Activated T-cell treated with anti-CD3 and anti-CD28 coated beads for 1 hour (primary cell): ENCODE data around the gene CARS2.
"Not testable (repeated sequence)": the region's sequence is repeated elsewhere in the genome, so short reads cannot be mapped to it uniquely, and the experiment has no call there.

ENCODE experiments used
- DNase-seq: peaks from one replicate; pipeline ENCODE4 v3.0.0-alpha.2; 2020; ENCODE audit warnings: low read depth

The CARS2 gene

GRCh38 chr13:110706570-110707372, 855 bp upstream of the CARS2 start:
- DNase-seq = no peak

- no peak for DNase-seq
These were observed 525 bp downstream of the CARS2 start for GRCh38 chr13:110705356-110705825.

DNA sequence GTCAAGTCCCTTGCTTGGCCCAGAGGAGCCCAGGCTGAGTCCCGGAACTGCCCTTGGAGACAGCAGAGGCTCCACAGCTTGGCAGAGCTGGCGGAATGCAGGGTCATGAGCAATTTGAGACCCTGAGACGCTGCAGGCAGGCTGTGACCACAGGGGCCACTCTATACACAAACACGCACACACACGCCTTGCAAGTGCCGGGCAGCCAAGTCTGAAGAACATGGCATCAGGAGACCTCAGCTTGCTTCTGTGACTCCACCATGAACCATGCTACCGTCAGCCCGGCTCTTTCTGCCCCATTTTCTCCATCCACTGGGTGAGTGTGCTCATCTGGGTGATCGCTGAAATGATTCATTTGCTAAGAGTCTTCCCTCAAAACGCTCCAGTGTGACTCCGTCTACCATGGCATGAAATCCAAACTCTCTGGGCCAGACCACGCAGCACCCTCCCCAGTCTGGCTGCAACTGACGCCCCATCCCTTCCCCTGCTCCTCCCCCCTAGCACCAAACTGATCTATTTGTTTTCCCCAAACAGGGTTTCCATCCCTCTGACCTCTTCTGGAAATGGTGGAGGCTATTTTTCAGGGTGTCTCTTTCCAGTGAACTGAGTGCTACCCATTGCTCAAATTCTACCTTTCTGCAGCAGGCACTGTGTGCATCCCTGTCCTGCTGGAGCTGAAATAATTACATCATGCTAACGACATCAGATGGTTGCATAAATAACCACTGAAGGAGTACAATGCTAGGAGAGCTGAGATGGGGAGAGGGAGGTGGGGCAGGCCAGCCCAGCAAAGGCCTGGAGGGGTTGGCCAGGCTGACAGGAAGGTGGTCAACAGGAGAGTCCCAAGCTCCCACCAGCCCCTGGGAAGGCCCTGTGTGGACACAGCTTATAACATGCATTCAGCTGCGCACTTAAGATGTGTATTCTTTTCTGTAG, 3.1 kb downstream of the CARS2 start:
- DNase-seq = no peak

GRCh38 chr13:110702089-110702488, 3.8 kb downstream of the CARS2 start:
- no peak for DNase-seq

GRCh38 chr13:110701061-110701460, 4.9 kb downstream of the CARS2 start:
- not testable (repeated sequence) for DNase-seq

GRCh38 chr13:110700641-110701040, 5.3 kb downstream of the CARS2 start:
- no peak for DNase-seq

GRCh38 chr13:110700186-110700585, 5.7 kb downstream of the CARS2 start:
- DNase-seq = no peak

- DNase-seq = no peak
These were observed 6.5 kb downstream of the CARS2 start for GRCh38 chr13:110699148-110700145.

DNA sequence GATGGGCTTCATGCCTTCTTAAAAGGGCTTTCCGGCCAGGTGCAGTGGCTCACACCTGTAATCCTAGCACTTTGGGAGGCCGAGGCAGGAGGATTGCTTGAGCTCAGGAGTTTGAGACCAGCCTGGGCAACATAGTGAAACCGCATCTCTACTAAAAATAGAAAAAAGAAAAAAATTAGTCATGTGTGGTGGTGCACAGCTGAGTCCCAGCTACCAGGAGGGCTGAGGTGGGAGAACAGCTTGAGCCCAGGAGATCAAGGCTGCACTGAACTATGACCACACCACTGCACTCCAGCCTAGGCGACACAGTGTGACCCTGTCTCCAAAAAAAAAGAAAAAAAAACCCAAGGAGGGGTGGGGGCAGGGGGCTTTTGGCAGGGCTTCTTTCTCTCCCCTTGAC, 7.2 kb downstream of the CARS2 start:
- DNase-seq = no peak

DNA sequence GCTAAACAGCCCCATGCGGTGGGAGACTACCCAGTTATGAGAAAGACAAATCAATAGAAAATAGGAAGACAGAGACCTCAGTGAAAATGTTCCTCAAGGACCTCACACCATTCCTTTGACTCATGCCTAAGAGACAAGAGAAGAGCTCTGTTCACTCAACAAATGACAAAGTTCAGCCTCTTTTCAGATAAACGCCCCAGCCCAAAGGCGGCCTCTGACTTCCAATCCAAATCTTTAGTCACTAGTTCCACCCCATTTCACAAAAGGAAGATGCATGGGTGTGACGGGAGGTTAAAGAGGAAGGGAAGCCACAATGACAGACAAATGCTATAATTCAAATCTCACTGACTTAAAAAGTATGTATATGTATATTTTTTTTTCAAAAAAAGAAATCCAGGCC, 8.1 kb downstream of the CARS2 start:
- DNase-seq = no peak

- no peak for DNase-seq
These were observed 9.1 kb downstream of the CARS2 start for GRCh38 chr13:110696776-110697175.

DNA sequence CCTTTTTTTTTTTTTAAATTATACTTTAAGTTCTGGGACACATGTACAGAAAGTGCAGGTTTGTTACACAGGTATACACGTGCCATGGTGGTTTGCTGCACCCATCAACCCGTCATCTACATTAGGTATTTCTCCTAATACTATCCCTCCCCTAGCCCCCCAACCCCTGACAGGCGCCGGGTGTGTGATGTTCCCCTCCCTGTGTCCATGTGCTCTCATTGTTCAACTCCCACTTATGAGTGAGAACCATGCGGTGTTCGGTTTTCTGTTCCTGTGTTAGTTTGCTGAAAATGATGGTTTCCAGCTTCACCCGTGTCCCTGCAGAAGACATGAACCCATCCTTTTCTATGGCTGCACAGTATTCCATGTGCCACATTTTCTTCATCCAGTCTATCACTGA, 10.1 kb downstream of the CARS2 start:
- not testable (repeated sequence) for DNase-seq

- no peak for DNase-seq
These were observed 15.4 kb downstream of the CARS2 start for GRCh38 chr13:110690516-110690915.

DNA sequence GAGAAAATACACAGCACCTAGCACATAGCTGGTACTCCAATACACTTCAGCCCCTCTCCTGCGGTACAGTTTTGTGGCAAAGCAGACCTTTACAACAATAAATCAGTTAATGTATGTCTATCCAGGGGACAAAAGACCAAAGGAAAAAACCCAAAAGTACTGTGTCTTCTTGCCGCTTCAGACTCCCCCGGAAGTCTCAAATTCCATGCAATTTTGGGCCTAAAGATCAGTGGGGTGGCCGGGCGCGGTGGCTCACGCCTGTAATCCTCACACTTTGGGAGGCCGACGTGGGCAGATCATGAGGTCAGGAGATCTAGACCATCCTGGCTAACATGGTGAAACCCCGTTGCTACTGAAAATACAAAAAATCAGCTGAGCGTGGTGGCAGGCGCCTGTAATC, 16.2 kb downstream of the CARS2 start:
- no peak for DNase-seq

DNA sequence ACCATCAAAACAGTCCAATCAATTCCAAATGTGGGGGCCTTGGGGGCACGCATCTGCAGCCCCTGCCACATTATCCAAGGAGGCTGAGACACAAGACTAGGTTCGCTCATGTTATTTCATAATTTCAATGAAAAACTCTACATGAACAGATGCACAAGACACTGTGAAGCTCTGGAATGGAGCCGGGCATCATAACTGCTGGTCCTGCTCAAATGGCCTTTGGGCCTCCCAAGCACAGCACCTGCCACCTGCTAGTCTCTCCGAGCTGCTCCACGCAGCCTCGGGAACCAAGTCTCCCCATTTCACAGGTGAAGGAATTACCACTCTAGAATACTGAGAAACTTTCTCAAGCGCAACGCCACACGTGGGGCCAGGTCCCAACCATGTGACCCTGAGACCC, 16.9 kb downstream of the CARS2 start:
- no peak for DNase-seq

DNA sequence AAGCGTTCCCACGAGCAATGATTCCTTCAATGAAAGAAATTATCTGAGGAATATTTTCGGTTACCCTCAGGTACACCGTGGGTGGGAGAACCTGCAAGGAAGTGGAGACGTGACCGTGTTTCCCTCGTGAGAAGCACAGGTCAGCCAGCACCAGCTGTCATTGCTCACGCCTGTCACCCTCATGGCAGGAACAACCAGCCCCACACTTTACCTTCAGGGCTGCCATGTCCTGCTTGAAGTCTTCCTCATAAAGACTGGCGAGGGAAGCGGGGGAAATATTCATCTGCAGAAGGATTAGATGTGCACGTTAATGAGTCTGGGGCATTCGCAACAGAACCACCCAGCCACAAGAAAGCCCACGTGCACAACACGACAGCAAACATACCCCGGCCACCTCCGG, 18.2 kb downstream of the CARS2 start:
- no peak for DNase-seq

DNA sequence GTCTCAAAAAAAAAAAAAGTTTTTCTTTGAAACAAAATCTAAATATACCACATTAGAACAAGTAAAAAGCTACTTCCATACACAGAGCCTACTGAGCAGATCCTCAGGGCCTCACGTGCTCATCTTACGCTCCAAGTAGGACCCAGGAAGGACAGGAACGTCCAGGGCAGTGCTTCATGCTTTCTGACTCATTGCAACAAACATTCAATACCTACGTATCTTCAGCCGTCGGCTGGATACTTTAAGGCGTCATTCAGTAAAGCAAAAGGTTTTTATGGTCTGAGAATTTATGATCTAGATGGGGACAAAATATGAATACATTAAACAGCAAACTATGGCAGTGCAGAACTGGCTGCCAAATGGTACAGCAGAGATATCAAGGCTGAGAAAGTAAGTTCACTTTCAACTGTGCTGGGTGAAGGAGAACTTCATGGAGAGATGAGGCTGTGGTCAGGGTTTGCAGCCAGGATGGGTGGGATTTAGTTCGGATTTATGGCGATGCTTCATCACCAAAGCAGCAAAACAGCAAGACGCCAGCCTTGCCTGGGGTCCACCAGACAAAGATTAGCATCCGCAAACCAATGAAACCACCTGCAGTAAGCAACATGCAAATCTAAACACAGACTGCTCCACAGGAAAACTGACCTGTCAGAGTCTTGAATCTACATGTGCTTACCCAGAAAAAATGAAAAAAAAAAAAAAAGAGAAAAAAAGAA, 20.5 kb downstream of the CARS2 start:
- DNase-seq = no peak

DNA sequence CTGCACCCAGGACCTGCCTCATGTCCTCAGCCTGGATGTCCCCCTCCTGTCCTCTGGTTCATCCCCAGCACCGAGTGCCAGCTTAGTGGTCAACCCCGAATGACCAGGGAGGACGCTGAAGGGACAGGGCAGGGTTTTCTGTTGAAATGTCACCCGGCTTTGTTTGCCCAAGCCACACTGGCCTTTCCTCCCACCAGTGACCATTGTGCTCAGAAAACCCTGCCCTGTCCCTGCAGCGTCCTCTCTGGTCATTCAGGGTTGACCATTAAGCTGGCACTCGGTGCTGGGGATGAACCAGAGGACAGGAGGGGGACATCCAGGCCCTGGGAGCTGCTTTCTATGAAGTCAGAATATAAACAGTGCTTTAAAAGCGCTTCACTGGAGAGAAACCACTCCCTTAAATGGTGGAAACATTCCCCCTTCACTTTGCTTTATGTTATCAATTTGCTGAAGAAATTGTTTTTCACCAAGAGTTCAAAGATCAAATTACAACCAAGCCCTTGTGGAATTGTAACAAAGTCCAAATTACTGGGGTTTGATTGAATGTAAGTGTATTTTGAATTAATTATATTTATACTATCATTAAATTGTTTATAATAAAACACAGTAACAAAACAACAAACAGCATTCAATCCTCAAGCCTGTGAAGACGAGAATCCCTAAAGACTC, 21.4 kb downstream of the CARS2 start:
- no peak for DNase-seq

DNA sequence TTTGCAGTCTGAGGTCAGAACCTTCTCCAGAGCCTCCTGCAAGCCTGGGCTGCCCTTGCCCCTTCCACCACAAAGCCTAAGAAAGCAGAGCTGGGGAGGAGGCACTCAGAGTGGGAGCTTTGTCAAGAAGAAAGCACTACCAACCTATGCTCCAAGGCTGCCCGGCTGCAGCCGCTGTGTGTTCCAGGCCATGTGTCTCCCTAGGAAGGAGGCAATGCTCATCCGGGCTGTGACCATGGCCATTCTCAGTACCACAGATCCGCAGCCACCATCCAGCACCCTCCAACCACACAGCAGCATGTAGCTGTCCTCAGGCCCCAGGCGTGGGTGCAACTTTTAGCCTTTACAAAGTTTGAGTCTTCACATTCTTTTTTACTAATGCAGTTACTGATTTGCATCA, 22.0 kb downstream of the CARS2 start:
- no peak for DNase-seq

GRCh38 chr13:110683203-110683883, 22.6 kb downstream of the CARS2 start:
- no peak for DNase-seq
